GM19023 (cell line): ENCODE measurements around the gene ADGRA1.

Experiments
- ATAC-seq: cut with Tn5 transposase; IDR thresholded peaks from one replicate; pipeline ENCODE4 v1.9.1; 2021; ENCODE audit warnings: mild to moderate bottlenecking, moderate library complexity; ENCODE audit not compliant: unreplicated experiment

ADGRA1 gene

DNA sequence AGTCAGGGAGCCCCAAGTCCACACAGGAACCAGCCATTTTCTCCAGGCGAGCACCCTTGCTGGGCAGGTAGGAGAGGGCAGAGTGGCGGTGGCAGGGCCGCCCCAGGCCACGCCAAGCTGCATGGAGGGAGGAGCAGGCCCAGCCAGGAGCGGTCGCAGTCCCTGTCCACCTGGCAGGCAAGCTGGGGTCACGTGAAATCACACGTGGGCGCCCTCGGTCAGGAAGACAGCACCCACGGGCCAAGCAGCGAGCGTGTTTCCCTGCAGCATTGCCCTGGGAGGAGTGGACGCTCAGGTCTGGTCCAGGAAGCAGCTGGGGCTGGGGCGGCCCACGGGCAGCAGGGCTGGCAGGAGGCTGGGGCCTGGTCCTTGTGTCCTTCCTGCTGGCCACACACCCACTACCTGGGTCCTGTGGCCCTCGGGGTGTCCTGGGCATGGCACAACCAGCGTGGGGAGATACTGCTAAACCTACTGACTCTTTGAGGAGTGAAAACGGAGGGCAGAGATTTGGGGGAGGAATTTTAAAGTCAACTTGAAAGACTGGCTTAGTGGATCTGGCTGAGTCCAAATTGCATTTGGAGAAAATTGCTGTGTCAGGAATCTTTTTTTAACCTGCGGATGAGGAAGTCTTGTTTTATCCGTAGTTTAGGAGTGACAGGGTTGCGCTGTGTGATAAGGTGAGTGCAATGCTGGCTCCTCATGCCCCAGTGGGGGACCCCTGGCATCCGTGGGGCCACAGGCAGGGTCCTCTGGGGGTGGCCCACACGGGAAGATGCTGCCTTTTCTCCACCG, 12.2 kb upstream of the ADGRA1 start:
- no peak for ATAC-seq

DNA sequence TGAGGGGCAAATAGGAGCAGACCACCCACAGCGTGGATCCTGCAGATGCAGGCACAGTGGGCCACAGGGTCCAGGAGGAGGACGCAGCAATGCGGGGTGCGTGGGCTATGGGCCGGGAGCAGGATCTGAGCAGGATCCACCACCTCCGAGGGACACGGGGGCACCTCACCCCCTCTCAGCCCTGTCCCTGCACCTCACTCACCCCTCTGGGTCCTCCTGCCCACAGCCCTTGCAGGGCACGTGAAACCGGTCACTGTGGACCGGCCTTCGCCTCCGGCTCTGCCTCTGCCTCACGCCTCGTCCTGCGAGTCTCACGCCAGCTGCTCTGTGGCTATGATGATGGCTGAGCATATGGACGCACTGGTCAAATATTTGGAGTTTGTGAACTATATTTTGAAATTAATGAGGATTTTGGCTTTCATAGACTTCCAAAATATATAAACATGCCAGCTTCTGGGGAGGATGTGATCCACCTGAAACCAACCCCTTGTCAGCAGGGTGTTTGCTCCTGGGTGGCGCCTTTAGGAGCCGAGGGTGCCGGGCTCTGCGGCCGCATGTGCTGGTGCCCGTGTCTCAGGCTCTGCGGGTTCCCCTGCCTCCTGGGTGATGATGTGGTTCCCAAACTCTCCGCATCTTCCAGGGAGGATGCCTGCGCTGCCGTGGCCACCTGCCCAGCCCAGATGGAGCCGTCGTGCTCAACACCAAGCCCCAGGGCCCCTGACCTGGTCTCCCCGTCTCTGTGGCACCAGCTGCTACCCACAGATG, 11.3 kb upstream of the ADGRA1 start:
- no peak for ATAC-seq

DNA sequence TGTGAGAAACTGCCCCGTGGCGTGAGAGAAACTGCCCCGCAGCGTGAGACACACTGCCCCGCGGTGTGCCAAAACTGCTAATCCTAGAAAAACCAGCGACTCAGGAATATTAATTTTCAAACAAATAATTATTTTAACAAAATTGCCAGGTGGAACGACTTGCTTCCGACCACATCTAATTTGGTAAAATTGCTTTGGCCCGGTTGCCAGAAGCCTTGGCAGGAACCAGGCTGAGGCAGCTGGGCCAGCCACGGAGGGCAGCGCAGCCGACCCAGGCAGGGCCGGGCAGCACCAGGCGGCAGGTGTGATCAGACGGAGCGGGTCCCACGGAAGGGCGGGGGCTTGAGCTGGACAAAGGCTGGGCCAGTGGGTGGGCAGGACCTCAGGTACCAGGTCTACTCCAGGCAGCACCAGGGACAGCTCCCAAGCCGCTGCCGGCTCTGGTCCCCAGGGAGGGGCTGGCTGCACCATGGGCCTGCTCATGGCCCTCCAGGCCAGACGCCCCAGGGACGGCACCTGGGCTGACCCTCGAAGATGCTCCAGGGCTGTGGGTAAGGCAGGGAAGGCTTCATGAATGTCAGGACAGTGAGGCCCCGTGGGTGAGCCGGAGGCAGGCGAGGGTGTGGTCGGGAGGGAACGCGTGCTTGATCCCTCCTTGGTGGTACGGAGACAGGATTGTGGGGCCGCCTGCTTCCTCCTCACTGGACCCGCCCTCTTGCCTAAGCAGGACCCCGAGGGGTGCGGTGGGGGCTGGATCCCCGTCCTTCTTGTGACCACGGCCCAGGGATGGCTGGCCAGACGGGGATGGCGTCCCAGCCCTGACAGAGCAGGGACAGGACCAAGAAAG, 7.7 kb upstream of the ADGRA1 start:
- no peak for ATAC-seq

DNA sequence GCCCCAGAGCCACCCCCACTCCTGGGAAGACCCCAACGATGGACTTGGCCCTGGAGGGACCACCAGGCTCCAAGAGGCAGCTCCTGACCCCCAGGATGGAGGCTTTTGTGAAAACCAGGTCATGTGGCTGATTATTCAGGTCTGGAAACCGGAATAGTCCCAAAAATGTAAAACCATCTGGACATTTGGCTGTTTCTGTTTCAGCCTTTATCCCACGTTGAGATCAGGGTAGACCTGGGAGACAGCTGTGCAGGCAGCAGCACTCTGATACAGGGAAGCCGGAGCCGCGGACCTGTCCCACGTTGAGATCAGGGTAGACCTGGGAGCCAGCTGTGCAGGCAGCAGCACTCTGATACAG, 7.1 kb upstream of the ADGRA1 start:
- no peak for ATAC-seq

DNA sequence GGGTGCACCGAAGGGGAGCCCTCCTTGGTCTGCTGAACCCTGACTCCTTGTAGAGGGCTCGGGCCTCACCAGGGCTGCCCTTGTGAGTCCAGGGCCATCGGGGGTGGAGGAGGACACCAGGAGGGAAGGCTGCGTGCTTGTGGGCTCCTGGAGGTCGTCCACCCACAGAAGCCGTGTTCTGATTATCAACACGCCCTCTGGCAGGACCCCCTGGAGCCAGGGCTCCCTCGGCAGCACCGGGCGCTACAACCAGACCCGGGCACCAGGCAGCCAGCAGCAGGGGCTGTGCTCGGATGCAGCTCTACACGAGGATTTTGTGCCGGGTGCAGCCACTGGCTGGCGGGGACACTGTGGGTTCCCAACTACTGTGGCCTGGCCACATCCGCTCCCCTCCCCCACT, 6.1 kb upstream of the ADGRA1 start:
- no peak for ATAC-seq

DNA sequence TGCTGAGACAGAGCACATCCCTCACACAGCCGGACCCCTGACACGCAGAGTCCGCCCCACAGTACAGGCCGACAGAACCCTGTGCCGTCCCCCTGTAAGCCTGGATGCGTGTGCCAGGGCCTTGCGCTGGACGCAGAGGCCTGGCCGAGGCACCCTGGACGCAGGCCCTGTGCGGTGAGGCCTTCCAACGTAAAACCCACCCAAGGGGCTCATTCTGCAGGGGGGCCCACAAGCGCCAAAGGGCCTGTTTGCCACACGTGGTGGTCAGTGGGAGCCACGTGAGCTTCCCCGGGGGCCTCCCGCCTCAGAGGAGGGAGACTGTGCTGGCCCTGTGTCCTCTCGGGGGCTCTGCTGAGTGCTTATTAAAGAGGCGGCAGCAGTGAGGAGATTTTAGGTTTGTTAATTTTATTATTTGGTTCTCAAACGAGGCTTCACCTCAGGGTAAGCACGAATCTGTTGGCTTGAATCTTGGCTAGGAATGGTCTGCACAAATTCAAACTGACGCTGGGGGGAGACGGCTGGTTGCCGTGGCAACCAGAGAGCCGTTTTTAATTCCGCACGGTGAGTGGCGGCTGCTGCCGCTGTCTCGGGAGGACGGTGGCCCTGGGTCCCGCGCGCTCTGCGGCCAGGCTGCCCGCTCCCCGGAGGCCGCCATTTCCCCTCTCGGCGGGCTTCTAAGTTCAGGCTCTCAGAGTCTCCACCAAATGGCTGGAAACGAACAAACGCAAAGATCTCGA, 4.9 kb upstream of the ADGRA1 start:
- ATAC-seq = no peak

DNA sequence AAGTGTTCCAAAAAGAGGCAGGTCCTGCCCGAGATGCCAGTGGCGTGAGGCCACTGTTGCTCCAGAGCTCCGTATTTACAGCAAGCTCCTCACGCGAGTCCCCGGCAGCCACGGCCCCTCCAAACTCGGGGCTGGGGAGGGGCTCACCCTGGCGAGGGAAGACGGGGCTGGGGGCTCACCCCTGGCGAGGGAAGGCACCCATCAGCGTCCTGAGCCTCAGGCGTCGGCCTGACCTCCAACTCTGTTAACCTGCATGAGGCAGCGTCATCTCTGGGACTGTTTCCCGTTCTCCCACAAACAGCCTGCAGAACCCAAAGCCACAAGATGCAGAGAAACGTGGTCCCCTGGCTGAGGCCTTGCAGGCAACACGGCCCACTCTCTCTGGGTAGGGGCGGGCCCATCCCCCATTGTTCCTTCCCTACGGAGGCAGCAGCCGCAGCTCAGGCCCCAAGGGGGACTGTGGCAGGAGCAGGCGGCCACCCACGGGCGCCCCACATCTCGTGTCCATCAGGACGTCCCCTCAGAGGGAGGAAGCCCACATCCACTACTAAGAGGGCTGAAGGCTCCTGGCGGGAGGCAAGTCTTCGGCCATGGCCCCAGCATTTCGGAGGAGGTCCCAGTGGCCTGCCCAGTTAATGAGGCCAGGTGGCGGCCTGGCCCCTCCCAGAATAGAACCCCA, 4.2 kb upstream of the ADGRA1 start:
- no peak for ATAC-seq

DNA sequence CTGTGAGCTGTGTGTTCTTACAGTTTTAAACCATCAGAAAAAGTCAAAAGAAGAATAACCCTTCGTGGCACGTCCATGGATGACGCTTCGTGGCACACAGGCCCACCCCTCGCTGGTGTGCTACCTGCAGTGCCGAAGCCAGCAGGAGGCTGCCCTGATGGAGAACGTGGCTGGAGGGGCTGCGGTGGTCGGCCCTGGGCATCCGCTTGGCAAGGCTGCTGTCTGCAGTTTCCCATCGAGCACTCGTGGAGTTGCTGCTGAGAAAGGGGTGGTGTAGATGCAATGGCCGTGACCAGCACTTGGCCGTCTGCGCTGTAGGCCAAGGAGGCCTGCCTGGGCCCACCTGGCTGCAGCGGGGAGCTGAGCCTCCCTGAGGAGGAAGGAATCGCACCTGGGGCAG, 3.2 kb upstream of the ADGRA1 start:
- no peak for ATAC-seq

DNA sequence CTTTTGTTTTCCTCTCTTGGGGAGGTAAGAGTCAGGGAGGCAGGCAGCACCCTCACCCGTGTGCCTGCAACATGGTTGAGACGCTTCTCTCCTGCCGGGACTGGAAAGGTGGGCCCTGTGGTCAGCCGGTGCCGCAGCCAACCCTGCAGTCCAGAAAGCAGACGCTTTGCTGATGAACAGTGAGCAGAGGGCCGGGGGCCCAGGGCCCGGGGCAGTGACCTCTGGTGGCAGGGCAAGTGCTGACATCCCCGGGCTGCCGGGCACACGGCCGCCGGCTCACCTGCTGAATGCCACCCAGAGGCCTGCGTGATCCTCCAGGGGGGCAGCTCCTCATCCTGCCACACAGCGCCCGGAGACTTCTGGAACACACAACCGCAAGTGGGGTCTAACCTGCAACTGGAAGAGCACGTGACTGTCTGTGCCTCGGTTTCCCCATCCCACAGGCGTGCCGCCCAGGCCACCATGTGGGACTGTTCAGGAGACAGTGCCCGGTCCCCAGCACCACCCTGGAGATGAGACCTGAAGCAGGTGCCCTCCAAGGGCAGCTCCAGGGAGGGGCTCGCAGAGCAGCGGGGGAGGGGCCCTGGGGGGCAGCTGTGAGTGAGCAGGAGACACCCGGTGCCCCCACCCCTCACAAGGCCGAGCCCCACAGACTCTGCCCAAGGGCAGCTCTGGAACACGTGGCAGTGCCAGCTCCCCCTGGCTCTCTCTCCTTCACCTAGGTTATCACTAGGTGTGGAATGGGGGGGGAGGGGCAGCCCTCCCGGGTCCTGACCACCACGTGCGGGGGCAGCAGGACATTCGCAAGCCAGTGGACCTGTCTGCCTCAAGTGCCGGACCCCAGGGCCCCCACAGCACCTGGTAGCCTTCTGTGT, 2.2 kb upstream of the ADGRA1 start:
- no peak for ATAC-seq

DNA sequence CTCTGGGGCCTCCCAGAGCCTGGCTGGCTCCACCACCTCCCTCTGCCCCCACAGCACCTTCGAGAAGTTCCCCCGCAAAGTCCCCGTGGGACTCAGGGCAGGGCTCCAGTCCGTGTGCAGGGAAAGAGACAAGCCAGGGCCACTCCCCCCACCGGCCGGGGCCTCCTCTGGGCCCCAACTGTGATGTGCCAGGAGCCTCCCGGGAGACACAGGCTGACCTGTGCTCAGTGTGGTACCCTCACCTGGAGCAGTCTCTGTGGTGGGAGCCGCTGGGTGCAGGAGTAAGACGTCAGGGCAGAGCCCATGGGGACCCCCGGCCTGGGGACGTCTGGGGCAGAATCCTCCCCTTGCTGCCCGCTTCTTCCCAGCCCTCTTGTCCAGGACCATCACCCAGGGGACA, 1.5 kb upstream of the ADGRA1 start:
- no peak for ATAC-seq

DNA sequence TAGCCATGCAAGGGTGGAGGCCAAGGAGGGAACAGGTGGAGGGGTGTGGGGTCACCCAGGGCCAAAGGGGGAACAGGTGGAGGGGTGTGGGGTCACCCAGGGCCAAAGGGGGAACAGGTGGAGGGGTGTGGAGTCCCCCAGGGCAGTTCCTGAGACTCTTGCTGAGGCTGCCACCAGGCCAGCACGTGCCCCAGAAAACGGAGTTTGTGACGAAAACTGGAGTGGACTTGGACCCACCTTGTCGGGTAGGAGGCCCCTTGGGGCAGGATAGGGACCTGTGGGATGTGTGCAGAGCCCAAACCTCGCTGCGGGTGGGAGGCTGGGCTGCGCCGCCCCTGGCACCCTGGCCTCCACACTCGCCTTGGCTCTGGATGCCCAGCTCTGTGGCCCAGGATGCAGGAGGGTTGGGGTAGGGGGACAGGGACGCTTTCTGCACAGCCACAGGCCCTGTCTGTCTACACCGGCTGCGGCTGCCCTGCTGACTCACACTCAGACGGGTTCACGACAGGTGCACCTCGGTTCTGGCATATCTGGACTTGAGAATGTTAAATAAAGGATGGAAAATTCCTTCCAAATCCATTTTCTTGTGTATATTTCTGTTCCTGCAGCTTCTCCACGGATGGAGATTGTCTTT, 562 bp upstream of the ADGRA1 start:
- no peak for ATAC-seq

DNA sequence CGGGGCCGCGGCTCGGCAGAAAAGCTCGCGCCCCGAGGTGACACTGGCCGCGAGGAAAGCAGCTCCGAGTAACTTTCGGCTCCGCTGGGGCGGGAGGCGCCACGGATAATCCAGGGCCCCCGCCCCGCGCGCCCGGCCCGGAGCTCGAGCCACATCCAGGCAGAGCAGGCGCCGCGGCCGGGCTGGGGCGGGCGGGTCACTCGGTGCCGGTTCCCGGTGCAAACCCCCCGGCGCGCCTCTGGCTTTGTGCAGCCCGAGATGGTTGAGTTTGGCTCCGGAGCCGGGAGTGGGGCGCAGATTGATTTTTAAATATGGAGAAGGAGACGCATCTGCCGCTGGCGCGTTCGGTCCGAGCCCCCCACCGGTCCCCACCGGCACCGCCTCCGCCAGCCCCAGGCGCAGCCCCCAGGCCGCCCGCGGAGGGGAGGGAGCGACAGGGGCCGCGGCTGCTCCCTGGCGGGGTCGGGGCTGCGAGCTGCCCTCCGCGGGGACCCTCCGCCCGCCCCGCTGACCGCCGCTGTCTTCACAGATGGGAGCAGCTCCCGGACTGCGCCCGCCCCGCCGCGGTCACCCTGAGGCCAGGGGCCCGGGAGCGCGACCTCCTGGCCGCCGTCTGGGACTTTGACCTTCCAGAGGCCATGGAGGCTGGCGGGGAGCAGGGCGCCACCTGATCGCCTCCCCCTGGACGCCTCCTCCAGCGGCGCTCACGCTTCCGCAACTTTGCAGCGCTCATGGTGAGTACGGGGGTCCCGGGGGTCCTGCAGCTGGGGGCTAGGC, 643 bp downstream of the ADGRA1 start:
- no peak for ATAC-seq

DNA sequence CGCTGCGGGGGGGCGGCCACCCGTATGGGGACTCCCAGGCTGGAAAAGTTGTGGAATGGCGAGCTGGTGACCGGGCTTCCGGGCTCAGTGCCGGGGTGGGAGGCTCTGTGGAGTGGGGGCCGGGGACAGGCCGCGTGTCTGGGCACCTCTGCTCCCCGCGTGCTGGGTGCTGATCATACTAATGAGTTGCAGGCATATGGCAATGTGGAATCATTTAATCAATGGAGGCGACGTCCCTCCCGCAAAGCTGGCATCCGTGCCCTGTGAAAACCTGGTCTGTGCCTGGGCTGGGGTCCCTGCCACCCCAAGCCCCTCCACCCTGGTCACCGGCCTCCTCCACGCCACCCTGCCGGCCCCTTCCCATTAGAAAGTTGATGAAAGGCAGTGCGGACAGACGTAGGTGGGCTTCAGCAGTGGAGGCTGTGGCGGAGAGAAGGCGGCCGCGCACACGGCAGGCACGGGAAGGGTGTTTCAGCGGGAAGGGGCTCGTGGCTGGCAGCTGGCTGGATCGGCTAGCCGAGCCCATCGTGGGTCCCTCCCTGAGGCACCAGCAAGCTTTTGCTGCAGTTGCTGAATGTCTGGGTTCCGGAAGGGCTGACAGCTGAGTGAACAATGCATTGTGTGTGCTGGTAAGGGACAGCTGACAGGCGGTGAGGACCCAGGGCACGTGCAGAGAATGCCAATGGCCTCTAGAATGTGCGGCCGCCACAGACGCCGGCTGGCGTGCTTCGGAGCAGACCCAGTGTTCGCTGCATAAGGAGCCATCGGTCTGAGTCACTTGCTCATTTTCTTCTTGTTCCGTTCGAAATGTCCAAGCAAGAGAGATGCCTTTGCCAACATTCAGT, 1.5 kb downstream of the ADGRA1 start:
- ATAC-seq = no peak

DNA sequence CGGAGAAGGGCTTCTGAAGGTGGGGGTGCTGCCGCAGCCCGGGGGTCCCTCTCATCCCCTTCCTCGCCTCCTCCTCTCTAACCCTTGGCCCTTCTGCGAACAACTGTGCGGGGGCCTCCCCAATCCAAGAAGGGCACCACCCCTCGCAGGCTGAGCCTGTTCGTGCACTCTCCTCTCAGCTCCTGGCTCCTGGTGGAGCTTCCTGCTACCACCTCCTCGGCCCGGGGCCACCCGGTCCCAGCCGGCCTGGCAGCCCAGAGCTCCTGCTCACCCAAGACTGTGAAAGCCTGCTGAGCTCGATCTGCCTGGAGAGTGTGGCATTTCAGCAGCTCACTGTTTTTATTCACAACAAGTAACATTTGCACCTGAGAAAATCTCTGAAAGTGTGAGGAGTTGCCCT, 2.4 kb downstream of the ADGRA1 start:
- no peak for ATAC-seq

DNA sequence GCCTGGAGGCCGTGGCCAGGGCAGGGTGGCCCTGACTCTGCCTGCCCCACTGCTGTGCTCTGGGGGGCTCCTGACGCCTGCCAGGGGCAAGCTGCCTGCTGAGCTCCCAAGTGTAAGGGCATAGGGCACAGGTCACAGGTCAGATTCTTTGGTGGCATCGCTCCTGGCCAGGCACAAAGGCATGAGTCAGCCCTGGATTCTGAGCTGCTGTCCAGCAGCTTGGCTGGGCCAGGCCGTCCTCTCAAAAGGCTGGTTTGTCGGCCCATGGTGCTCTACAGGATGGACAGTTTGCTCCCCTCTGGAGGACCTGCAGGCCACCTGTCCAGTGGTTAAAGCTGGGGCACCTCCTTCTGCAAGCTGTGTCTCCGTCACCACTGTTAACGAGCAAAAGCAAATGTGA, 2.9 kb downstream of the ADGRA1 start:
- no peak for ATAC-seq

DNA sequence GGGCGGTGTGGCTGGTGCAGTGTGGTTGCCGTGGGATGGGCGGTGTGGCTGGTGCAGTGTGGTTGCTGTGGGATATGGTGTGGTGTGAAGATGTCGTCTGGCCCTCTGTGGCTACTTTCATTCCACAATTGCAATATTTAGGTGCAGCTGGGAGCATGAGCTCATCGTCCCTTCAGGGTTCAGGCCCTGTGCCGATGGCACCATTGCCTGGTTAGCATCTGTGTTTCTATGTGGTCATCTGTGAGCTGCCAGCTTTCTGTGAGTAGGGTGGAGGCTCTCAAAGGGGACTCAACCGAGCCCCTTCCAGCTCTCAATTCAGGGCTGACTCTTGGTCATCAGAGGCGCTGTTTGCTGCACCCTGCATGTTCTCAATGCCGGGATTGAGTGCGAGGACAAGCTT, 3.6 kb downstream of the ADGRA1 start:
- ATAC-seq = no peak

DNA sequence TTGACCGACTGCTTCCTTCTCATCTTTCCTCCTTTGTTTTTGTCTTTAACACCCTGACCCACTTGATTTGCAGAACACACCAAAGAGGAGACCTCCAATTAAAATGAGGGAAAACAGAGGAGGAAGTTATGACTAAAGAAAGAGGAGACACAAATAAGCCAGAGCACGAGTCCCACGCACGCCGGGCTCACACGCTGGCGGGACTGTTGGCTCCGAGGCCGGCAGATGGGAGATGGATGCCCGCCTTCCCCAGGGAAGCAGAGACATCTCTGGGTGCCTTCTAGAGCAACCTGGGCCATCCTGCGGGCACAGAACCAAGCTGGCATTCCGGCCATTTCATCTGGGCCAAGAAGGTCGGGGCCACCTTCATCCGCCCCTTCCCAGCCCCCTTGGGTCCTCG, 5.6 kb downstream of the ADGRA1 start:
- no peak for ATAC-seq
